Measurements from ENCODE around the gene NETO2.
"Not testable (repeated sequence)": the region's sequence is repeated elsewhere in the genome, so short reads cannot be mapped to it uniquely, and the experiment has no call there.

Gene NETO2

DNA sequence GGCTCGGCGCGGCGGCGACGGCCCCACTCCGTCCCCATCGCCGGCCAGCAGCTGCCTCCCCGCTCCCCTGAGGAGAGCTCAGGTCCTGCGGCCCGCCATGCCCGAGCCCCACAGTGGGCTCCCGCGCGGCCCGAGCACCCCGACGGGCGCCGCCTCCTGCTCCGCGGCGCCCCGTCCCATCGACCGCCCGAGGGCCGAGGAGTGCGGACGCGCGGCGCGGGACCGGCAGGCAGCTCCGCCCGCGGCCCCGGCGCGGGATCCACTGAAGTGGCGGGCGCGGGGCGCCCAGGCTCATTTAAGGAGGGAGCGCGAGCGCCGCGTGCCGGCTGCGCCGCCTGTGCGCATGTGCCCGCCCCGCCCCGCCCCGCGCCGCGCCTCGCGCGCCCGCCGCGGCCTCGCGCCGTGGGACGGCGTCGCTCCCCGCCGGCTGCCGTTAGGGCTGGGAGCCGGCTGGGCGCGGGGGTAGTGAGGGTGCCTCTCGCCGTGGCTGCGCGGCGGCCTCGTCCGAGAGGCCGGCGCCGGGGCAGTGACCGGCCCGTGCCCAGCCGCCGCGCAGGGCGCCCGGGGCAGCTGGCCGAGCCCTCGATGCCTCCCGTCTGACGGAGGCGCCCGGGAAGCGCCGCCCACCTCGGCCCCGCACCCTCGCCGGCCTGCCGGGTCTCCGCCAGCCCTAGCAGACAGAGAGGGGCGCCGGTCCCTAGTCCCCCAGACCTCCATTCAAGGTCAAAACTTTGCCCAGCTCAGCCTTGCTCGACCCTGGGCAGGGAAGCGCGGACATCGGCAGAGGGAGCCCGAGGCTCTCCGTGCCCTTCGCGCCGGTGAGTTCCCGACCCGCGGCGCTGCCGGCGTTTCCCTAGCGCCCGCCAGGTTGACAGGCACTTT is at the start of gene NETO2:
NETO2 (minus strand) TSS at position 269 of the 882 bp plus-strand sequence. CDS start 333 bp downstream, outside the sequence.
- Histone ChIP-seq H3K4me3 (ENCODE audit: low read depth in 1 of 2, low read length in 1 of 2) (peak within 1 kb of the TSS; percentile 69 to 75), H3K27ac (peak within 1 kb of the TSS; percentile 25), H3K27me3 (peaks cover 53% of the 10 kb centered on the region), H3K36me3 (no peaks in the 10 kb centered on the region), H3K4me1 (ENCODE audit: control insufficient read depth in 1 of 2, insufficient read depth in 1 of 2, low read depth in 1 of 2, low read length in 1 of 2) (peaks cover 24 to 27% of the 10 kb centered on the region in 2 experiments), H3K9me3 (no peaks in the 10 kb centered on the region)
- TF ChIP-seq, protein P1, sequence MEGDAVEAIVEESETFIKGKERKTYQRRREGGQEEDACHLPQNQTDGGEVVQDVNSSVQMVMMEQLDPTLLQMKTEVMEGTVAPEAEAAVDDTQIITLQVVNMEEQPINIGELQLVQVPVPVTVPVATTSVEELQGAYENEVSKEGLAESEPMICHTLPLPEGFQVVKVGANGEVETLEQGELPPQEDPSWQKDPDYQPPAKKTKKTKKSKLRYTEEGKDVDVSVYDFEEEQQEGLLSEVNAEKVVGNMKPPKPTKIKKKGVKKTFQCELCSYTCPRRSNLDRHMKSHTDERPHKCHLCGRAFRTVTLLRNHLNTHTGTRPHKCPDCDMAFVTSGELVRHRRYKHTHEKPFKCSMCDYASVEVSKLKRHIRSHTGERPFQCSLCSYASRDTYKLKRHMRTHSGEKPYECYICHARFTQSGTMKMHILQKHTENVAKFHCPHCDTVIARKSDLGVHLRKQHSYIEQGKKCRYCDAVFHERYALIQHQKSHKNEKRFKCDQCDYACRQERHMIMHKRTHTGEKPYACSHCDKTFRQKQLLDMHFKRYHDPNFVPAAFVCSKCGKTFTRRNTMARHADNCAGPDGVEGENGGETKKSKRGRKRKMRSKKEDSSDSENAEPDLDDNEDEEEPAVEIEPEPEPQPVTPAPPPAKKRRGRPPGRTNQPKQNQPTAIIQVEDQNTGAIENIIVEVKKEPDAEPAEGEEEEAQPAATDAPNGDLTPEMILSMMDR (IDR thresholded peaks at IDR 0.05) = no peak

DNA sequence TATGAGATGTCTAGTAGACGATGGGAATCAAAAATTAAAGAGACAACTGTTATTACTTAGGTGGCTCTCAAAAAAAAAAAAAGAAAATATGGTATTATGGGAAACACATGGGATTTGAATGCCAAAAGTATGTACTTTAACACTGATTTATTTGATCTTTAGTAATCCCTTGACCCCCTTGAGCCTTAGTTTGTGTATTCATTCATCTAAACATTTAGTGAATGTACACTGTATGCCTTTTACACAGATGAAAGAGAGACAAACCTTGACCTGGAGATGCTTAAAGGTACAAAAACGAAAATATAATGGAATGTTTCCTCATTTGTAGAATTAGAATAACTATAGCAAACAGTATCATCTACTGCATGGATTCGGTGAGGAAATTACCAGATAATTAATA is 38.6 kb upstream of the NETO2 start:
- H3K4me1 ChIP-seq (ENCODE audit: control insufficient read depth in 1 of 2, insufficient read depth in 1 of 2, low read depth in 1 of 2, low read length in 1 of 2) = no peaks in the 10 kb centered on the region
- H3K27me3 ChIP-seq = no peaks in the 10 kb centered on the region
- TF ChIP-seq, protein P1 (IDR thresholded peaks at IDR 0.05) = no peak
- no peak overlapping the region for H3K27ac ChIP-seq
- H3K36me3 ChIP-seq = no peaks in the 10 kb centered on the region
- H3K9me3 ChIP-seq = no peaks in the 10 kb centered on the region
- no peak overlapping the region for H3K4me3 ChIP-seq (ENCODE audit: low read depth in 1 of 2, low read length in 1 of 2)

GRCh38 chr16:47181066-47181465 is 37.3 kb upstream of the NETO2 start:
- not testable (repeated sequence) for H3K4me3 ChIP-seq (ENCODE audit: low read depth in 1 of 2, low read length in 1 of 2); H3K9me3 ChIP-seq; H3K27ac ChIP-seq; H3K36me3 ChIP-seq; H3K4me1 ChIP-seq (ENCODE audit: control insufficient read depth in 1 of 2, insufficient read depth in 1 of 2, low read depth in 1 of 2, low read length in 1 of 2); H3K27me3 ChIP-seq

- H3K9me3 ChIP-seq = no peaks in the 10 kb centered on the region
- no peak overlapping the region for H3K4me3 ChIP-seq (ENCODE audit: low read depth in 1 of 2, low read length in 1 of 2)
- H3K36me3 ChIP-seq = no peaks in the 10 kb centered on the region
- no peaks in the 10 kb centered on the region for H3K4me1 ChIP-seq (ENCODE audit: control insufficient read depth in 1 of 2, insufficient read depth in 1 of 2, low read depth in 1 of 2, low read length in 1 of 2)
- no peaks in the 10 kb centered on the region for H3K27me3 ChIP-seq
- TF ChIP-seq, protein P1 (IDR thresholded peaks at IDR 0.05) = no peak
- H3K27ac ChIP-seq = no peak overlapping the region
Measured at GRCh38 chr16:47180073-47180472, 36.3 kb upstream of the NETO2 start.

DNA sequence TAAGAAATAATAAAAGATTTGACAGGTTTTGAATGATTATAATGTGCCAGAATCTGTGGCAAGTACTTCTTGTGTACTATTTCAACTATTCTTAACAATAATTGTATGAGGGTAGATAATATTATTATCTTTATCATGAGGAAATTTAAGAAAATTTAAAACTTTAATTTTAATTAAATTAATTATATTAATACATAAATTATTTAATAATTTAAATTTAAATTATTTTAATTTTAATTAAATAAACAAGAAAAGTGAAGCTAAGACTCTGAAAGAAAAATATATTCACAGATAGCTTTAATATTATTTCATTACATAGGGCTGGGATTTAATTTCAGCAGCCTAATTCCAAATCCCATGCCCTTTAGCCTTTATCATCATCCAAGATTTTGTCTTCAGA is 31.4 kb upstream of the NETO2 start:
- no peaks in the 10 kb centered on the region for H3K9me3 ChIP-seq
- TF ChIP-seq, protein P1 (IDR thresholded peaks at IDR 0.05) = no peak
- no peaks in the 10 kb centered on the region for H3K4me1 ChIP-seq (ENCODE audit: control insufficient read depth in 1 of 2, insufficient read depth in 1 of 2, low read depth in 1 of 2, low read length in 1 of 2)

DNA sequence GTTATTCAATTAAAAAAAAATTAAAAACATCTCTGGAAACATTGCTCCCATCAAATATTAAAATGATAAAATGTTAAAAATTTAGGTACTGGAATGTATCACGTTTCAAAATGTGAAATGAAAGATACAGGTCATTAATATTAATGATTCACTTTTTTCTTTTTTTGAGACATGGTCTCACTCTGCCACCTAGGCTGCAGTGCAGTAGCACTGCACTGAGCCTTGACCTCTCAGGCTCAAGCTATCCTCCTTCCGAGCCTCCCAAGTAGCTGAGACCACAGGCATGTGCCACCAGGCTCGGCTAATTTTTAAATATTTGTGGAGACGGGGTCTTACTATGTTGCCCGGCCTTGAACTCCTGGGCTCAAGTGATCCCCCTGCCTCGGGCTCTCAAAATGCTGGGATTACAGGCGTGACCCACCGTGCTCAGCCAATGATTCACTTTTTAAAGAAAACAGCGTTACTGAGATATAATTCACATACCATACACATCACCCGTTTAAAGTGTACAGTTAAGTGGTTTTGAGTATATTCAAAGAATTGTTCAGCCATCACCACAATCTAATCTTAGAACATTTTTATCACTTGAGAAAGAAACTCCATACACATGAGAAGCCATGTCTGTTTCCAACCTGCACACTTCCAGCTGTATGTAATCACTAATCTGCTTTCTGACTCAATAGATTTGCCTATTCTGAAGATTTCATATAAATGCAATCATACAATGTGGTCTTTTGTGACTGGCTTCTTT is 19.1 kb upstream of the NETO2 start:
- Histone ChIP-seq H3K27me3 (no peaks in the 10 kb centered on the region), H3K9me3 (no peaks in the 10 kb centered on the region), H3K27ac (no peak overlapping the region), H3K36me3 (peaks cover 12% of the 10 kb centered on the region), H3K4me1 (ENCODE audit: control insufficient read depth in 1 of 2, insufficient read depth in 1 of 2, low read depth in 1 of 2, low read length in 1 of 2) (no peaks in the 10 kb centered on the region), H3K4me3 (ENCODE audit: low read depth in 1 of 2, low read length in 1 of 2) (no peak overlapping the region)
- TF ChIP-seq, protein P1 (IDR thresholded peaks at IDR 0.05) = no peak

More for the DNA sequence above, 31.4 kb upstream of the NETO2 start:
- Histone ChIP-seq H3K4me3 (ENCODE audit: low read depth in 1 of 2, low read length in 1 of 2) (no peak overlapping the region), H3K36me3 (no peaks in the 10 kb centered on the region), H3K27me3 (no peaks in the 10 kb centered on the region), H3K27ac (no peak overlapping the region)
